Progenitor cell of endocrine pancreas (in vitro differentiated cells): ENCODE data around the gene MACROD2. TPM values are rescaled to one million over a fixed set of nuclear protein-coding genes. Genes with fewer than 3 reads are reported as not detected.

ENCODE experiments used
- DNase-seq: peaks from one replicate; pipeline ENCODE4 v3.0.0; 2021; ENCODE audit warnings: low spot score; ENCODE audit not compliant: unreplicated experiment
- H3K27ac Mint-ChIP-seq: 2 replicates; pipeline ENCODE4 v1.8.0; 2021; ENCODE audit warnings: mild to moderate bottlenecking, moderate library complexity, mixed read lengths
- H3K27me3 Mint-ChIP-seq: 2 replicates; pipeline ENCODE4 v1.8.0; 2021; ENCODE audit warnings: mixed read lengths
- H3K36me3 Mint-ChIP-seq: 2 replicates; pipeline ENCODE4 v1.8.0; 2022; ENCODE audit warnings: mixed read lengths; ENCODE audit not compliant: insufficient read depth
- H3K4me1 Mint-ChIP-seq: 2 replicates; pipeline ENCODE4 v1.8.0; 2021; ENCODE audit warnings: low read depth, mixed read lengths
- H3K4me3 Mint-ChIP-seq: 2 replicates; pipeline ENCODE4 v1.8.0; 2021; ENCODE audit warnings: low read depth, mild to moderate bottlenecking, moderate library complexity, mixed read lengths
- H3K9me3 Mint-ChIP-seq: 2 replicates; pipeline ENCODE4 v1.8.0; 2021; ENCODE audit warnings: low read depth, mixed read lengths
- total RNA-seq: library from RNA; stranded (reverse); gene quantifications from 2 replicates; pipeline ENCODE4 v1.2.1, GENCODE V29; 2021
- TF ChIP-seq, protein P1 (sequence below): fragments of 200-600 bp; sonication (generic); IDR thresholded peaks from one replicate; pipeline ENCODE4 v1.5.0; 2021; ENCODE audit warnings: antibody characterized with exemption, mild to moderate bottlenecking; ENCODE audit not compliant: unreplicated experiment

Gene MACROD2
- total RNA-seq, 1 donor from 2014 or later: 7.6 TPM

DNA sequence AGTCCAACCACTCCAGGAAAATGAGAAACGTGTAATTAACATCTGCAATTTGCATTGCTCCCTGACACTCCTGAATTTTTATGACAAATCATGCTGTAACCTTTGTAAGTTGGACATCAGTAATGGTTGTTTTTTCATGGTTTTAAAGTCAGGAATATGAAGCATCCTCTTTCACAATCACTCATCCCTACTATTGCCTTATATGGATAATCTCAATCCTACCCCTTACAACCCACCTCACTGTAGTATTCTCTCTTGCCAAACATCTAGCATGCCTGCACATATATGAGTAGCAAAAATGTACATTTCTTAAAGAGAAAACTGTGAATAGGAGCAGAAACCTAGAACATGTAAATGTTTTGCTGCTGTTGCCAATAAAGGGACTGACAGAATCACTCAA lies 1848.5 kb downstream of the MACROD2 start:
- no peak for DNase-seq
- H3K9me3 Mint-ChIP-seq: no peaks in the 10 kb centered on the region
- H3K4me1 Mint-ChIP-seq: no peaks in the 10 kb centered on the region
- no peak overlapping the region for H3K4me3 Mint-ChIP-seq
- H3K27me3 Mint-ChIP-seq: no peaks in the 10 kb centered on the region
- no peak overlapping the region for H3K27ac Mint-ChIP-seq
- no peaks in the 10 kb centered on the region for H3K36me3 Mint-ChIP-seq
- TF ChIP-seq, protein P1, sequence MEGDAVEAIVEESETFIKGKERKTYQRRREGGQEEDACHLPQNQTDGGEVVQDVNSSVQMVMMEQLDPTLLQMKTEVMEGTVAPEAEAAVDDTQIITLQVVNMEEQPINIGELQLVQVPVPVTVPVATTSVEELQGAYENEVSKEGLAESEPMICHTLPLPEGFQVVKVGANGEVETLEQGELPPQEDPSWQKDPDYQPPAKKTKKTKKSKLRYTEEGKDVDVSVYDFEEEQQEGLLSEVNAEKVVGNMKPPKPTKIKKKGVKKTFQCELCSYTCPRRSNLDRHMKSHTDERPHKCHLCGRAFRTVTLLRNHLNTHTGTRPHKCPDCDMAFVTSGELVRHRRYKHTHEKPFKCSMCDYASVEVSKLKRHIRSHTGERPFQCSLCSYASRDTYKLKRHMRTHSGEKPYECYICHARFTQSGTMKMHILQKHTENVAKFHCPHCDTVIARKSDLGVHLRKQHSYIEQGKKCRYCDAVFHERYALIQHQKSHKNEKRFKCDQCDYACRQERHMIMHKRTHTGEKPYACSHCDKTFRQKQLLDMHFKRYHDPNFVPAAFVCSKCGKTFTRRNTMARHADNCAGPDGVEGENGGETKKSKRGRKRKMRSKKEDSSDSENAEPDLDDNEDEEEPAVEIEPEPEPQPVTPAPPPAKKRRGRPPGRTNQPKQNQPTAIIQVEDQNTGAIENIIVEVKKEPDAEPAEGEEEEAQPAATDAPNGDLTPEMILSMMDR: no peak

DNA sequence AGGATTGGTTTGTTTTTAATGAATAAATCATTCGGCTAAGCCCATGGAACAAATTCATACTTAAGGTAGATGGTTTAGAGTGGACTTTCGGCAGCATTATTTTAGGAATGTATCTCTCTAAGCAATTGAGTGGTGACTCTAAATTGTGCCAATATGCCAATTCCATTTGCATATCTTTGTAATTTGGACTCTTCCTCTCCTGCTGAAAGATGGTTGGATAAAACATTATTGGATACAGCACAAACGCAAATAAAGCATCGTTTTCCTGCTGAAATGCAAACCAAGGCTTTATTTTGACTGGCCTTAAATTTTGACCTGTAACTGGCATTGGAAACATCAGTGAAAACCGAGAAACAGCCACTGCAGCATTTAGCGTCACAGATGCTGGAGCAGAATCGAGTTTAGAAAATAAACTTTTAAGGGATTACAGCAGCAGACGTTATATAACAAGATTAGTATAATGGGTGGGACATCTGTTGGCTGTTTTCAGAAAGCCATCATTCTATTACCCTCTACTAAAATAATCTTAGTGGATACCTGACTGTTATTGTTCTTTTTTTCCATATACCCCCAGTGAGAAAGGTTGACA lies 1852.0 kb downstream of the MACROD2 start:
- TF ChIP-seq, protein P1: no peak
- H3K9me3 Mint-ChIP-seq: no peaks in the 10 kb centered on the region
- H3K4me3 Mint-ChIP-seq: no peak overlapping the region
- H3K27ac Mint-ChIP-seq: no peak overlapping the region
- H3K27me3 Mint-ChIP-seq: no peaks in the 10 kb centered on the region
- no peaks in the 10 kb centered on the region for H3K36me3 Mint-ChIP-seq
- no peak for DNase-seq
- H3K4me1 Mint-ChIP-seq: no peaks in the 10 kb centered on the region

DNA sequence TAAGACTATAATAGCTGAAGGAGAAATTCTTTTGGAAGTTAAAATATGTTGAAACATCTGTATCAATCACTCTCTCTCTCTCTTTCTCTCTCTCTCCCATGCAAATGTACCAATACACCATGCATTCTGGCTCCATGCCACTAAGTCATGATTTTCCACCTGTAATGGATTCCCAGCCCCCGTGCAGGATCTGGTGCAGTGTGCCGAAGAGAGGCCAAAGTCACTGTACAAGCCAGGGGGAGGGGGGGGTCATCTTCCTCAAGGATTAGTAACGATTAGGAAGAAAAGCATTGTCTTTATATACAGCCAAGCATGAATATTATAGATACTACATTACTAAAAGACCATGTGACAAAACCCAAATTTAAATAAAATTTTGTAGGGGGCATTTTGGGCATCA lies 1852.8 kb downstream of the MACROD2 start:
- Mint-ChIP-seq H3K9me3 (no peaks in the 10 kb centered on the region), H3K4me3 (no peak overlapping the region), H3K4me1 (no peaks in the 10 kb centered on the region), H3K36me3 (no peaks in the 10 kb centered on the region), H3K27me3 (no peaks in the 10 kb centered on the region), H3K27ac (no peak overlapping the region)
- TF ChIP-seq, protein P1: no peak
- DNase-seq: no peak

DNA sequence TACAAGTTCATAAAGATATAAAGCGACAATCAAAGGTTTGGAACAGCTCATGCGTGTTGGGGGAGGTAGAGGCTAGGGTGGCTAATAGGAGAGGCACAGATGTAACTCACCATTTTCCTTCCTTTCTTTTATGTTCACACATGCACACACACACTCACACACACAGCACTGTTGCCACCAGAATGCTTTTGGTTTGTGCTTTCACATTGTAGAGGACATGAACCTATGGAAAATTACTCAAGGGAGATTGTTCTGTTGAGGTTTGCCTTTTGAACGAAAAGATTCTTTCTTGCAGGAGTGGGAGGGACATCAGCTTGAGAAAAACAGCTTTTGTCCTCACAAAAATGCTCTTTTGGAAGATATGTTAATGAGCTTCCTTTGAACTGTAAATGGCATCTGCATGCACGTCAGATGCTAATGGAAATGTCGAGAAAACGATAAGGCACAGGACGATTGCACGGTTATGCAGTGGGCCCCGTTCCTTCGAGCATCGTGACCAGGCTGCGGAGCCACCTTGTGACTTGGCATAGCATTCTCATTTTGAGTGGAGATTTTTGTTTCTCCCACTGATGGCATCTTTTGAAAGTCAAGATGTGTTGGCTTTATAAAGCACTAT lies 1853.8 kb downstream of the MACROD2 start:
- no peak for DNase-seq
- Mint-ChIP-seq H3K27me3 (peaks cover 2% of the 10 kb centered on the region), H3K27ac (no peak overlapping the region), H3K4me1 (peaks cover 2% of the 10 kb centered on the region), H3K9me3 (no peaks in the 10 kb centered on the region), H3K4me3 (no peak overlapping the region), H3K36me3 (no peaks in the 10 kb centered on the region)
- TF ChIP-seq, protein P1: no peak

DNA sequence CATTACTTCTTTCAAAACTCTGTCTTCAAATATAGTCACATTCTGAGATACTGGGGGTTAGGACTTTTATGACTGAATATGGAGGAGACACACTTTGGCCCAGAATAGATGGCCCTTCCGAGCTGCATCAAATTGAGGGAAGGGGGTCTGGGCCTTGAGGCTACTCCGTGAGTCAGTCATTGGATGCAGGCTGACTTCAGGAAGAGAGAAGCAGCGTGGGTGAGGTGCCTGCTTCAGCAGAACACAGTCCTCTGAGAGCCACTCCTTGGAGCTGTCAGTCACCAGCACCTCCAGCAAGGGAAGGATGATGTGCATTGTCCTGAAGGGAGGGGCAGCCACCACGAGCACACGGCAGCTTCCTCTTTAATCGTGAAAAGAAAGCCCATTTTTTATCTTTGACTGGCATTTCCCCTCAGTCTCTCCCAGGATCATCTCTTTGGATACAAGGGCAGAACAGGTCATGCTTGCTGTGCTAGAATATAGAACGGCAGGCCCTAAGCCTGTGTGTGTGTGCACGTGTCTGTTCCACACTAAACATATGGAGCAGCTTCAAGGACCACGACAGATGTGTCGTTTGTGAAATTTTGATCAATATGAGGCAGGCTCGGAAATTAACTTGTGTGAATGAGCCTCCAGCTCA lies 1856.4 kb downstream of the MACROD2 start:
- Mint-ChIP-seq H3K36me3 (no peaks in the 10 kb centered on the region), H3K4me3 (no peak overlapping the region), H3K4me1 (peaks cover 7% of the 10 kb centered on the region), H3K9me3 (no peaks in the 10 kb centered on the region), H3K27me3 (peaks cover 2% of the 10 kb centered on the region), H3K27ac (no peak overlapping the region)
- DNase-seq: no peak
- TF ChIP-seq, protein P1: no peak
